Osteoblast (primary cell): Measurements from ENCODE around the gene VAMP2. TPM values are rescaled to one million over a fixed set of nuclear protein-coding genes. Genes with fewer than 3 reads are reported as not detected.

ENCODE experiments used
- DNase-seq: peaks from one replicate; pipeline ENCODE4 v3.0.0; 2011; ENCODE audit warnings: low spot score, mixed read lengths; ENCODE audit not compliant: insufficient read length; ENCODE audit errors: missing footprints
- H2AFZ ChIP-seq: 2 replicates; pipeline ENCODE4 v1.6.0; 2011; ENCODE audit warnings: mild to moderate bottlenecking, low read length
- H3K27ac ChIP-seq: 2 replicates; pipeline ENCODE4 v1.5.1; 2011; ENCODE audit warnings: mild to moderate bottlenecking, low read depth, low read length, moderate library complexity
- H3K27me3 ChIP-seq: 2 replicates; pipeline ENCODE4 v1.6.0; 2012; ENCODE audit warnings: mild to moderate bottlenecking, control low read depth, inconsistent platforms, low read length, moderate library complexity; ENCODE audit not compliant: insufficient read depth
- H3K36me3 ChIP-seq: 2 replicates; pipeline ENCODE4 v1.5.1; 2011; ENCODE audit warnings: mild to moderate bottlenecking, low read length, control low read depth, moderate library complexity; ENCODE audit not compliant: insufficient read depth
- H3K4me1 ChIP-seq: 2 replicates; pipeline ENCODE4 v1.5.1; 2011; ENCODE audit warnings: mild to moderate bottlenecking, low read length, control low read depth, moderate library complexity; ENCODE audit not compliant: insufficient read depth
- H3K4me2 ChIP-seq: 2 replicates; pipeline ENCODE4 v1.6.0; 2011; ENCODE audit warnings: mild to moderate bottlenecking, low read length; ENCODE audit not compliant: insufficient read depth
- H3K4me3 ChIP-seq: fragments of 200-600 bp; sonication (generic); 3 replicates; pipeline ENCODE4 v1.5.1; 2012; ENCODE audit warnings: mild to moderate bottlenecking, low read length, inconsistent platforms; ENCODE audit not compliant: insufficient read depth
- H3K79me2 ChIP-seq: 2 replicates; pipeline ENCODE4 v1.6.0; 2012; ENCODE audit warnings: mild to moderate bottlenecking, low read length, control low read depth, inconsistent platforms; ENCODE audit not compliant: insufficient read depth
- H3K9me3 ChIP-seq: 2 replicates; pipeline ENCODE4 v1.5.1; 2011; ENCODE audit warnings: low read depth, low read length, control low read depth
- H4K20me1 ChIP-seq: 2 replicates; pipeline ENCODE4 v1.6.0; 2012; ENCODE audit warnings: mild to moderate bottlenecking, low read length, control low read depth; ENCODE audit not compliant: insufficient read depth
- total RNA-seq: library from RNA; depleted of rRNA; stranded (reverse); fragments of >200 nt; gene quantifications from 2 replicates; pipeline ENCODE4 v1.2.3, GENCODE V29; 2012
- TF ChIP-seq, protein P1 (sequence below): IDR thresholded peaks from 2 replicates; pipeline ENCODE4 v1.5.1; 2011; ENCODE audit warnings: mild to moderate bottlenecking, low read depth, low read length, moderate library complexity; ENCODE audit errors: extremely low read depth

VAMP2 gene
- total RNA-seq, 1 donor: 5.4 TPM

DNA sequence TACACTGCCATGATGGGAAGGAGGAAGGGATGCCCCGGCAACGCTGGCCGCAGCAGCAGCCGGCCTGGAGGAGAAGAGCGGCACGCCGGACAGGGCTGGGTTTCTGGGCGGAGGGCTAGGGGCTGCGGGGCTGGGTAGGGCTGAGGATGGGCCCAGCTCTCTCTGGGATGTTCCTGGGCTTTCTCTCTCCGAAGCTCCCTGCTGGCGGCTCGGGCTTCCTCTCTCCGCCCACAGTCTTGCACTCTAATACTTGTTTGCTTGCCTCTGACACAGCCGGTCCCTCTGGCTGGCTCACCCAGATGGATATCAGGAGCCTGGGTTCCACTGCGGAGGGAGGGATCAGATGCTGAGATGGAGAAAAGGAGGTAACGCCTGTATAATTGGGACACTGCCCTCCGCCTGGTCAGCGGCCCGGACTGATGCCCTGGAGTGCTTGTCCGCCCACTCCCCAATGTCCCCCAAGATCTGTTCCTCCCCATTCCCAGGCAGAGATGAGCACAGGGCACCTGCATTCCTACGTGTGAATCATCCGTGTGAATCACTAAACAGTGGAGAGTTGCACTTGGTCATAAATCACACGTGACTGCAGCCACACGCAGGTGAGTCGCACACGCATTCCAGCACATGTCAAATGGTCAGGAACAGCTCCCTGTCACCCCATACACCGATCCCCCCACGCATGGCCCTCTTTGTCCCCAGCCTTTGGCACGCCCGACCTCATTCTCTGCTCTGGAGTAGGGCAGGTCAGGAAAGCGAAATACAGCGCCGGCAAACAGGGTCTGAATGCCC is 44.6 kb downstream of the VAMP2 start, which contains the start of gene ALOXE3:
ALOXE3 (minus strand) TSS at position 535 of the 789 bp plus-strand sequence; CDS start at position 11, 524 bp downstream.
- Histone ChIP-seq H4K20me1 (peaks cover 3% of the 10 kb centered on the region), H2AFZ (peak within 1 kb of the TSS; percentile 72), H3K9me3 (no peaks in the 10 kb centered on the region), H3K4me3 (peak within 1 kb of the TSS; percentile 73), H3K4me1 (peaks cover 15% of the 10 kb centered on the region), H3K36me3 (no peaks in the 10 kb centered on the region), H3K4me2 (peak within 1 kb of the TSS; percentile 96), H3K27ac (peak within 1 kb of the TSS; percentile 47), H3K79me2 (no peaks in the 10 kb centered on the region), H3K27me3 (peaks cover 41% of the 10 kb centered on the region)
- peak; percentile 97 for DNase-seq
- TF ChIP-seq, protein P1, sequence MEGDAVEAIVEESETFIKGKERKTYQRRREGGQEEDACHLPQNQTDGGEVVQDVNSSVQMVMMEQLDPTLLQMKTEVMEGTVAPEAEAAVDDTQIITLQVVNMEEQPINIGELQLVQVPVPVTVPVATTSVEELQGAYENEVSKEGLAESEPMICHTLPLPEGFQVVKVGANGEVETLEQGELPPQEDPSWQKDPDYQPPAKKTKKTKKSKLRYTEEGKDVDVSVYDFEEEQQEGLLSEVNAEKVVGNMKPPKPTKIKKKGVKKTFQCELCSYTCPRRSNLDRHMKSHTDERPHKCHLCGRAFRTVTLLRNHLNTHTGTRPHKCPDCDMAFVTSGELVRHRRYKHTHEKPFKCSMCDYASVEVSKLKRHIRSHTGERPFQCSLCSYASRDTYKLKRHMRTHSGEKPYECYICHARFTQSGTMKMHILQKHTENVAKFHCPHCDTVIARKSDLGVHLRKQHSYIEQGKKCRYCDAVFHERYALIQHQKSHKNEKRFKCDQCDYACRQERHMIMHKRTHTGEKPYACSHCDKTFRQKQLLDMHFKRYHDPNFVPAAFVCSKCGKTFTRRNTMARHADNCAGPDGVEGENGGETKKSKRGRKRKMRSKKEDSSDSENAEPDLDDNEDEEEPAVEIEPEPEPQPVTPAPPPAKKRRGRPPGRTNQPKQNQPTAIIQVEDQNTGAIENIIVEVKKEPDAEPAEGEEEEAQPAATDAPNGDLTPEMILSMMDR: no peak

DNA sequence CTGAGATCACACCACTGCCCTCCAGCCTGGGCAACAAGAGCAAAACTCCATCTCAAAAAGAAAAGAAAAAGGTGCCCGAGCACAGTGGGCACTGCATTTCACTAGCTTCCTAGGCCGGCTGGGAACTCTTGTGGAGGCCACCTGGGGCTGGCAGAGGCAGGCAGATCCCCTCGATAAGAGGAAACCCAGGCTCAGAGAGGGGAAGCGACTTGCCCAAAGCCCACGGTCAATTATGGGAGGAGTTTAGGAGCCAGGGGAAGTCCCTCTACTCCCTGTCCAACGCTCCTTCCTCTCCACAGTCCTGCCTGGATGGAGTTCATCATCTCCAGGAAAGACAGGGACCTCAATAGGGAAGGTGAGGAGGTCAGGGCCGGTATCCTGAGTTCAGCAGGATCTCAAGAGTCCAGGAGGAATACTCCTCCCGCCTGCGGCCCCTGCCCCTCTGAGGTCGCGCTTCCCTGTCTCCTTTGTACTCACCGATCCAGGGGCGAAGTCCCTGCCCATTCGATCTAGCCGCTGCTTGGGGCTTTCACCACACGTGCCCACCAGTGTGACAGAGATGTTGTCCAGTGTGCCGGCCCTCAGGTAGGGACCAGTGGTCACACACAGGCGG is 45.3 kb downstream of the VAMP2 start:
- TF ChIP-seq, protein P1: no peak
- Histone ChIP-seq H4K20me1 (peaks cover 3% of the 10 kb centered on the region), H2AFZ (peak overlapping the region; percentile 72), H3K4me1 (peaks cover 14% of the 10 kb centered on the region), H3K9me3 (no peaks in the 10 kb centered on the region), H3K27me3 (peaks cover 47% of the 10 kb centered on the region), H3K36me3 (no peaks in the 10 kb centered on the region), H3K27ac (no peak overlapping the region), H3K79me2 (no peaks in the 10 kb centered on the region), H3K4me2 (peak overlapping the region; percentile 96), H3K4me3 (peak overlapping the region; percentile 73)
- DNase-seq: no peak

DNA sequence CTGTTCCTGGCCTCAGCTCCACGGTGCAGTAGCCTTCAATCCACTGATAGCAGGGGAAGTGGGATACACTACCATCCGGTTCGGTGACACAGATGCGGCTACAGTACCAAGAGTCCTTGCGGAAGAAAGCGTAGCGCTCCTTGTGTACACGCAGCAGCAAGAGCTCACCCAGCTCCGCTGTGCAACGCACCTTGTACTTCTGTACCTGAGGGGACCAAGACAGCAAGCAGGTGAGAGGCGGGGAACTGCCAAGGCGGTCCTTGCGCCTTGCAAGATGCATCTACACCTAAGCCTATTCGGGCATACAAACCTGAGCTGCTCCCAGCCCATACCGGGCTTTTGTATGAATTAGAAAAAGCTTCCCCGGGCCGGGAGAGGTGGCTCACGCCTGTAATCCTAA is 46.0 kb downstream of the VAMP2 start:
- Histone ChIP-seq H3K36me3 (no peaks in the 10 kb centered on the region), H4K20me1 (peaks cover 3% of the 10 kb centered on the region), H3K9me3 (no peaks in the 10 kb centered on the region), H3K27ac (no peak overlapping the region), H3K4me1 (peaks cover 14% of the 10 kb centered on the region), H2AFZ (no peak overlapping the region), H3K27me3 (peaks cover 52% of the 10 kb centered on the region), H3K79me2 (no peaks in the 10 kb centered on the region), H3K4me3 (no peak overlapping the region), H3K4me2 (no peak overlapping the region)
- no peak for DNase-seq
- TF ChIP-seq, protein P1: no peak

DNA sequence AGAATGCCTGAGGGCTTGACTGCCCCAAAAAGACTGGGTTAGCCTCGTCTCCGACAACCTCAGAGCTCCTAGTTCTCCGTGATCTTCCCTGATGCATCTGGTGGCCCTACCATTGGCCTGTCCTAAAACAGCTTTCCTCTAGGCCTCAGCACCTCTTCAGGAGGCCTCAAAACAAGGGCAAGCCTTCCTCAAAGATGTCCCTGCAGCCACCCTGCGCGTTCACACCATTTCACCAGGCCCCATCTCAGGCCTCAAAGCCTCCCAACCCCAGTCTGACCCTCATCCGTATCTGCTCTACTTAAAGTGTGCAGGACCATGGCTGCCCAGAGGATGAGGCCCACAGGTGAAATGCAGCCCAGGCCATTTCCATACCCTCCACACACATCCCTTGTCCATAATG is 51.8 kb downstream of the VAMP2 start:
- TF ChIP-seq, protein P1: no peak
- DNase-seq: no peak
- Histone ChIP-seq H3K36me3 (no peaks in the 10 kb centered on the region), H3K79me2 (no peaks in the 10 kb centered on the region), H3K27me3 (peaks cover 45% of the 10 kb centered on the region), H3K4me3 (no peak overlapping the region), H3K27ac (no peak overlapping the region), H3K9me3 (no peaks in the 10 kb centered on the region), H4K20me1 (no peaks in the 10 kb centered on the region), H3K4me2 (no peak overlapping the region), H3K4me1 (no peaks in the 10 kb centered on the region), H2AFZ (no peak overlapping the region)
